ENCODE measurements around the gene UNC13A. TPM values are rescaled to one million over a fixed set of nuclear protein-coding genes. Genes with fewer than 3 reads are reported as not detected.
A peak's percentile ranks its signal among the peaks of the same experiment; 100 is the strongest.

UNC13A gene
- total and polyA plus RNA-seq, 2 of the 13 experiments (the other 11 are each of a cell fraction or from before 2014, with no cell fraction given): 0.11 to 0.45 TPM

- peak; percentile 25; the same call in 1 of the 2 replicates for TF ChIP-seq TBX3 (IDR thresholded peaks at IDR 0.05; ENCODE audit: borderline replicate concordance)
- no peak for TF ChIP-seq ZNF652 (CRISPR knock-in tag; IDR thresholded peaks at IDR 0.05; ENCODE audit: borderline replicate concordance, low read depth)
- peak; percentile 93 for TF ChIP-seq TARDBP (CRISPR knock-in tag; IDR thresholded peaks at IDR 0.05)
- no peak for TF ChIP-seq ZNF20 (CRISPR knock-in tag; IDR thresholded peaks at IDR 0.05)
- peak; percentile 85; the same call in 1 of the 2 replicates for TF ChIP-seq MIXL1 (CRISPR knock-in tag; IDR thresholded peaks at IDR 0.05)
- no peak; the same call in 1 of the 2 replicates for TF ChIP-seq ZC3H4 (CRISPR knock-in tag; IDR thresholded peaks at IDR 0.05; ENCODE audit: borderline replicate concordance)
- TF ChIP-seq CBX2 (IDR thresholded peaks at IDR 0.05; ENCODE audit: low read depth, low read length): no peak
- no peak for TF ChIP-seq CBX2 (CRISPR knock-in tag; IDR thresholded peaks at IDR 0.05; ENCODE audit: low read depth)
- peak; percentile 100 for TF ChIP-seq BCL3 (CRISPR knock-in tag; IDR thresholded peaks at IDR 0.05)
- no peak for TF ChIP-seq KDM6A (CRISPR knock-in tag; IDR thresholded peaks at IDR 0.05; ENCODE audit: low read depth)
- no peak for TF ChIP-seq SCMH1 (CRISPR knock-in tag; IDR thresholded peaks at IDR 0.05; ENCODE audit: borderline replicate concordance)
- peak; percentile 67; the same call in 1 of the 2 replicates for TF ChIP-seq ZNF609 (CRISPR knock-in tag; IDR thresholded peaks at IDR 0.05; ENCODE audit: borderline replicate concordance)
- TF ChIP-seq MIER2 (CRISPR knock-in tag; IDR thresholded peaks at IDR 0.05): peak; percentile 76
- no peak for TF ChIP-seq CEBPZ (IDR thresholded peaks at IDR 0.05; ENCODE audit: low read length)
- peak; percentile 97 for TF ChIP-seq KLF12 (CRISPR knock-in tag; IDR thresholded peaks at IDR 0.05; ENCODE audit: borderline replicate concordance)
- TF ChIP-seq ATAD3A (CRISPR knock-in tag; IDR thresholded peaks at IDR 0.05): no peak
- peak; percentile 97 for TF ChIP-seq ZFP91 (CRISPR knock-in tag; IDR thresholded peaks at IDR 0.05; ENCODE audit: borderline replicate concordance)
- TF ChIP-seq FOXC1 (CRISPR knock-in tag; IDR thresholded peaks at IDR 0.05; ENCODE audit: borderline replicate concordance): peak; percentile 100
- no peak for TF ChIP-seq ZFP1 (CRISPR knock-in tag; IDR thresholded peaks at IDR 0.05)
Observed at GRCh38 chr19:17605761-17606589, 82.2 kb downstream of the UNC13A start (continued).

All from HepG2 (cell line).